ENCODE results near the gene SPPL3. TPM values are rescaled to one million over a fixed set of nuclear protein-coding genes. Genes with fewer than 3 reads are reported as not detected.

SPPL3 gene
- total RNA-seq, 1 experiment from 2014 or later = 39.7 TPM

- TF ChIP-seq, protein P1, sequence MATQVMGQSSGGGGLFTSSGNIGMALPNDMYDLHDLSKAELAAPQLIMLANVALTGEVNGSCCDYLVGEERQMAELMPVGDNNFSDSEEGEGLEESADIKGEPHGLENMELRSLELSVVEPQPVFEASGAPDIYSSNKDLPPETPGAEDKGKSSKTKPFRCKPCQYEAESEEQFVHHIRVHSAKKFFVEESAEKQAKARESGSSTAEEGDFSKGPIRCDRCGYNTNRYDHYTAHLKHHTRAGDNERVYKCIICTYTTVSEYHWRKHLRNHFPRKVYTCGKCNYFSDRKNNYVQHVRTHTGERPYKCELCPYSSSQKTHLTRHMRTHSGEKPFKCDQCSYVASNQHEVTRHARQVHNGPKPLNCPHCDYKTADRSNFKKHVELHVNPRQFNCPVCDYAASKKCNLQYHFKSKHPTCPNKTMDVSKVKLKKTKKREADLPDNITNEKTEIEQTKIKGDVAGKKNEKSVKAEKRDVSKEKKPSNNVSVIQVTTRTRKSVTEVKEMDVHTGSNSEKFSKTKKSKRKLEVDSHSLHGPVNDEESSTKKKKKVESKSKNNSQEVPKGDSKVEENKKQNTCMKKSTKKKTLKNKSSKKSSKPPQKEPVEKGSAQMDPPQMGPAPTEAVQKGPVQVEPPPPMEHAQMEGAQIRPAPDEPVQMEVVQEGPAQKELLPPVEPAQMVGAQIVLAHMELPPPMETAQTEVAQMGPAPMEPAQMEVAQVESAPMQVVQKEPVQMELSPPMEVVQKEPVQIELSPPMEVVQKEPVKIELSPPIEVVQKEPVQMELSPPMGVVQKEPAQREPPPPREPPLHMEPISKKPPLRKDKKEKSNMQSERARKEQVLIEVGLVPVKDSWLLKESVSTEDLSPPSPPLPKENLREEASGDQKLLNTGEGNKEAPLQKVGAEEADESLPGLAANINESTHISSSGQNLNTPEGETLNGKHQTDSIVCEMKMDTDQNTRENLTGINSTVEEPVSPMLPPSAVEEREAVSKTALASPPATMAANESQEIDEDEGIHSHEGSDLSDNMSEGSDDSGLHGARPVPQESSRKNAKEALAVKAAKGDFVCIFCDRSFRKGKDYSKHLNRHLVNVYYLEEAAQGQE (IDR thresholded peaks at IDR 0.05; ENCODE audit: low read depth) = no peak
- TF ChIP-seq ZFX (IDR thresholded peaks at IDR 0.05) (no peak), POLR2A (IDR thresholded peaks at IDR 0.05; ENCODE audit: borderline replicate concordance, extremely low read depth, insufficient read depth, insufficient read length) (no peak), CEBPB (IDR thresholded peaks at IDR 0.05; ENCODE audit: low read depth) (no peak), ZNF274 (IDR thresholded peaks at IDR 0.05; ENCODE audit: low read depth, low read length) (no peak)
Observed at GRCh38 chr12:120726961-120727360, 177.2 kb downstream of the SPPL3 start (continued).

DNA sequence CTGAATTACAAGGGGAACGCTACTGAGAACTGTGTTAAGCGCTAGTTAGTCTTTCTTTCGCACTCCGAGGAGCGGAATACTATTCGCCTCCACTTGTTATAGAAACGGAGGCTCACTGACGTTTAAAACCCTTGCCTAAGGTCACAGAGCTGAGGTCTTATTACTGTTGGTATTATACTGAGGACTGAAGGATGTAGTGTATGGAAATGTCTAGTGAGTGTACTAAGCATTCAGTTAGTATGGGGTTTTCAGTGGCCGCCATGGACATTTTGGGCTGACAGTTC, 177.7 kb downstream of the SPPL3 start:
- TSS peak; percentile 30 for BruUV-seq (replicated peaks)

More for the DNA sequence above, 177.7 kb downstream of the SPPL3 start:
- H3K4me3 ChIP-seq (replicated peaks in 1 of 2; ENCODE audit: low read depth in 1 of 2, low read length in 2 of 2) = peak overlapping the region; percentile 81 to 83
- ChIA-PET CTCF (no interaction called here), RAD21 (ENCODE audit: low non-redundant PET in 1 of 2, low total read pairs in 2 of 2, uncharacterized antibody in 2 of 2, unreplicated experiment in 2 of 2) (no interaction called here), POLR2A (no interaction called here)
- no peaks in the 10 kb centered on the region for H4K20me1 ChIP-seq (ENCODE audit: insufficient read depth)
- H3K27ac ChIP-seq (ENCODE audit: low read depth, low read length) = peak overlapping the region; percentile 73; the same call in 1 of the 2 replicates
- DNase-seq (ENCODE audit: low read depth, low spot score) (no peak), ATAC-seq (no peak)
- TF ChIP-seq, protein P1 (IDR thresholded peaks at IDR 0.05; ENCODE audit: low read depth) = no peak
- TF ChIP-seq, protein P2, sequence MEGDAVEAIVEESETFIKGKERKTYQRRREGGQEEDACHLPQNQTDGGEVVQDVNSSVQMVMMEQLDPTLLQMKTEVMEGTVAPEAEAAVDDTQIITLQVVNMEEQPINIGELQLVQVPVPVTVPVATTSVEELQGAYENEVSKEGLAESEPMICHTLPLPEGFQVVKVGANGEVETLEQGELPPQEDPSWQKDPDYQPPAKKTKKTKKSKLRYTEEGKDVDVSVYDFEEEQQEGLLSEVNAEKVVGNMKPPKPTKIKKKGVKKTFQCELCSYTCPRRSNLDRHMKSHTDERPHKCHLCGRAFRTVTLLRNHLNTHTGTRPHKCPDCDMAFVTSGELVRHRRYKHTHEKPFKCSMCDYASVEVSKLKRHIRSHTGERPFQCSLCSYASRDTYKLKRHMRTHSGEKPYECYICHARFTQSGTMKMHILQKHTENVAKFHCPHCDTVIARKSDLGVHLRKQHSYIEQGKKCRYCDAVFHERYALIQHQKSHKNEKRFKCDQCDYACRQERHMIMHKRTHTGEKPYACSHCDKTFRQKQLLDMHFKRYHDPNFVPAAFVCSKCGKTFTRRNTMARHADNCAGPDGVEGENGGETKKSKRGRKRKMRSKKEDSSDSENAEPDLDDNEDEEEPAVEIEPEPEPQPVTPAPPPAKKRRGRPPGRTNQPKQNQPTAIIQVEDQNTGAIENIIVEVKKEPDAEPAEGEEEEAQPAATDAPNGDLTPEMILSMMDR (IDR thresholded peaks at IDR 0.05 in 2 of 3, conservative IDR thresholded peaks at IDR 0.05 in 1 of 3; ENCODE audit: borderline replicate concordance in 1 of 3, insufficient read depth in 1 of 3, low read depth in 2 of 3, low read length in 2 of 3) = no peak
- TF ChIP-seq ELF1 (IDR thresholded peaks at IDR 0.05; ENCODE audit: borderline replicate concordance, low read depth) = no peak
- H3K36me3 ChIP-seq (ENCODE audit: control insufficient read depth in 1 of 2, insufficient read depth in 2 of 2, low read length in 2 of 2) = peaks cover 10 to 21% of the 10 kb centered on the region in 2 experiments; a peak in 3 of 4 replicates
- no peaks in the 10 kb centered on the region for H3K79me2 ChIP-seq (ENCODE audit: insufficient read depth, low read length)
- H3K4me2 ChIP-seq (ENCODE audit: low read length) = peak overlapping the region; percentile 96
- H3K9ac ChIP-seq (ENCODE audit: low read length) = peak overlapping the region; percentile 81
- H3K9me3 ChIP-seq (ENCODE audit: control insufficient read depth in 1 of 2, insufficient read depth in 1 of 2, low read depth in 1 of 2, low read length in 2 of 2) = no peaks in the 10 kb centered on the region
- H3K9me2 ChIP-seq (ENCODE audit: insufficient read depth) = no peaks in the 10 kb centered on the region
- no peaks in the 10 kb centered on the region for H3K27me3 ChIP-seq (ENCODE audit: insufficient read depth, low read length)
- peaks cover 3 to 18% of the 10 kb centered on the region in 2 experiments; a peak in 2 of 4 replicates for H3K4me1 ChIP-seq (ENCODE audit: control insufficient read depth in 1 of 2, insufficient read depth in 2 of 2, low read length in 2 of 2)
- intact Hi-C loops (cut with micrococcal nuclease) = loop anchor here (5.0 kb wide), 1 partner anchor 246 kb away; no protein-coding TSS in a partner anchor
- H2AFZ ChIP-seq (ENCODE audit: low read depth, low read length, poor library complexity, severe bottlenecking) = no peak overlapping the region

Measured in HCT116 (cell line).